ENCODE measurements around the gene SAE1. TPM values are rescaled to one million over a fixed set of nuclear protein-coding genes. Genes with fewer than 3 reads are reported as not detected.

SAE1 gene
- total and polyA plus RNA-seq, 2 of the 4 experiments (the other 2 are of a cell fraction) = 165 to 184 TPM

DNA sequence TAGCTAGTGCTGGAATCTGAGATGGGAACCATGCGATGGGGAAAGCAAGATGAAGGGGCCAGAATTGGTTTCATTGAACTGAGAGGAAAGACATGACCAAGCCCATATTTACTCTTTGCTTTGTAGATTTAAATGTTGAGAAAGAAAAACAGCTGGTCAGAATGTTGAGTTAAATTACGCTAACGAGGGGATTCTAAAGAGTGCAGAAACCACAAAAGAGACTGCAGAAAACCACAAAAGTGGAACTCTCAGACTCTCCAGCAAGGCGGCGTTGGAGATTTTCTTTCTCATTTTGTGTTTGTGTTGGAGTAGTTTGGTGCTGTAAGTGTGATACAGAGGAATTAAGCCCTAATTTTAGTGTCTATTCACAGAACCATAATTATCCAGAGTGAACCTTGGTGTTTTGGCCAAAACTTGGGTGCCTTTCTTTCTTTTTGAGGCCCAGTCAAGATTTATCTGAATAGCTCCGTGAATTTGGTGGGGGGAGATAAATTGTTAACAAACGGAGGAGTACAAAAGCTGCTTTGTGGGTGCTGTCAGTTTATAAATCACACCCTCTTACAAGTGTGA is 26.3 kb downstream of the SAE1 start:
- Histone ChIP-seq H2BK15ac (ENCODE audit: low read depth, low read length) (peak overlapping the region; percentile 29; the same call in 1 of the 3 replicates), H2BK5ac (ENCODE audit: low read depth, low read length, poor library complexity, severe bottlenecking) (peak overlapping the region; percentile 92), H3K4ac (ENCODE audit: low read depth, low read length) (peak overlapping the region; percentile 62; the same call in 1 of the 2 replicates), H3K36me3 (ENCODE audit: control insufficient read depth, insufficient read depth, low read length) (peaks cover 34% of the 10 kb centered on the region), H3K4me2 (ENCODE audit: low read depth, low read length) (peak overlapping the region; percentile 75; the same call in 1 of the 2 replicates), H3K56ac (ENCODE audit: extremely low read depth, insufficient read depth, low read length) (no peak overlapping the region; the same call in 1 of the 2 replicates), H2AFZ (replicated peaks; ENCODE audit: low read length, poor library complexity) (no peak overlapping the region), H2BK20ac (ENCODE audit: low read depth, low read length) (peak overlapping the region; percentile 7; the same call in 1 of the 2 replicates), H3K79me1 (ENCODE audit: low read depth in 1 of 2, low read length in 2 of 2) (peaks cover 36 to 83% of the 10 kb centered on the region in 2 experiments), H3K9ac (ENCODE audit: low read depth, low read length) (peak overlapping the region; percentile 29; the same call in 1 of the 2 replicates), H2AK5ac (ENCODE audit: low read depth, low read length) (peak overlapping the region; percentile 29; the same call in 1 of the 2 replicates), H4K8ac (ENCODE audit: low read depth in 2 of 2, low read length in 2 of 2) (peak overlapping the region; percentile 10 to 89; a peak in 3 of 4 replicates), H3K23ac (ENCODE audit: low read depth, low read length) (peak overlapping the region; percentile 47; the same call in 1 of the 2 replicates), H3K18ac (ENCODE audit: low read depth, low read length) (peak overlapping the region; percentile 70; the same call in 1 of the 2 replicates), H4K91ac (ENCODE audit: insufficient read depth, low read depth, low read length) (peak overlapping the region; percentile 31; the same call in 1 of the 2 replicates), H3K27me3 (ENCODE audit: control insufficient read depth, insufficient read depth, low read length) (no peaks in the 10 kb centered on the region), H4K20me1 (ENCODE audit: insufficient read depth, low read length) (peaks cover 15% of the 10 kb centered on the region; the same call in 1 of the 2 replicates), H3K14ac (replicated peaks; ENCODE audit: low read depth, low read length) (peak overlapping the region; percentile 17; the same call in 1 of the 2 replicates), H3K9me1 (ENCODE audit: insufficient read depth, low read length) (peaks cover 12% of the 10 kb centered on the region), H3K27ac (ENCODE audit: insufficient read depth, low read length) (peak overlapping the region; percentile 78; the same call in 1 of the 2 replicates), H3K4me3 (ENCODE audit: insufficient read depth, low read depth, low read length) (no peak overlapping the region), H3K4me1 (ENCODE audit: control insufficient read depth, insufficient read depth, low read length) (peaks cover 27% of the 10 kb centered on the region), H2AK9ac (replicated peaks; ENCODE audit: low read depth, low read length, poor library complexity) (no peak overlapping the region), H3K9me3 (ENCODE audit: control insufficient read depth, insufficient read depth, low read length) (no peaks in the 10 kb centered on the region), H4K5ac (ENCODE audit: low read depth, low read length) (peak overlapping the region; percentile 53; the same call in 1 of the 2 replicates), H2BK120ac (ENCODE audit: low read depth, low read length) (peak overlapping the region; percentile 30; the same call in 1 of the 2 replicates)
- intact Hi-C loops (cut with micrococcal nuclease) = no loop called here
- DNase-seq (no peak), ATAC-seq (ENCODE audit: low read depth) (no peak)
- dilution Hi-C loops (cut with HindIII; ENCODE audit: low sequenced_read_pairs, unreplicated experiment) = no loop called here
- no CpG with 5 or more reads among the region's 7 CpGs for WGBS, 2 experiments (ENCODE audit: extremely low coverage in 2 of 2, insufficient read length in 1 of 2)
- no peak for TF ChIP-seq RCOR1 (IDR thresholded peaks at IDR 0.05; ENCODE audit: insufficient replicate concordance, low read length)
- no peak for TF ChIP-seq RFX5 (IDR thresholded peaks at IDR 0.05; ENCODE audit: low read depth, low read length)
- no peak for TF ChIP-seq NFE2L2 (IDR thresholded peaks at IDR 0.05; ENCODE audit: low read depth, low read length)
- TF ChIP-seq, protein P1, sequence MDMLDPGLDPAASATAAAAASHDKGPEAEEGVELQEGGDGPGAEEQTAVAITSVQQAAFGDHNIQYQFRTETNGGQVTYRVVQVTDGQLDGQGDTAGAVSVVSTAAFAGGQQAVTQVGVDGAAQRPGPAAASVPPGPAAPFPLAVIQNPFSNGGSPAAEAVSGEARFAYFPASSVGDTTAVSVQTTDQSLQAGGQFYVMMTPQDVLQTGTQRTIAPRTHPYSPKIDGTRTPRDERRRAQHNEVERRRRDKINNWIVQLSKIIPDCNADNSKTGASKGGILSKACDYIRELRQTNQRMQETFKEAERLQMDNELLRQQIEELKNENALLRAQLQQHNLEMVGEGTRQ (IDR thresholded peaks at IDR 0.05; ENCODE audit: low read depth, low read length) = no peak
- ChIA-PET CTCF (interaction anchor here (0.8 to 2.5 kb wide), 3 partner anchors 43 to 88 kb away, joined by 3 to 15 read pairs (median 5); partner anchors contain the start of gene ZC3H4), POLR2A (ENCODE audit: unreplicated experiment) (no interaction called here)
- in situ Hi-C loops (cut with MboI; ENCODE audit: low sequenced_read_pairs) = no loop called here
- no TSS peak for BruUV-seq (replicated peaks)

Data from IMR-90 (cell line).